GM19043 (cell line): ENCODE data around the gene ZMYM2.

Experiments
- ATAC-seq: cut with Tn5 transposase; IDR thresholded peaks from one replicate; pipeline ENCODE4 v1.9.1; 2021; ENCODE audit warnings: low read depth; ENCODE audit not compliant: unreplicated experiment

The ZMYM2 gene

DNA sequence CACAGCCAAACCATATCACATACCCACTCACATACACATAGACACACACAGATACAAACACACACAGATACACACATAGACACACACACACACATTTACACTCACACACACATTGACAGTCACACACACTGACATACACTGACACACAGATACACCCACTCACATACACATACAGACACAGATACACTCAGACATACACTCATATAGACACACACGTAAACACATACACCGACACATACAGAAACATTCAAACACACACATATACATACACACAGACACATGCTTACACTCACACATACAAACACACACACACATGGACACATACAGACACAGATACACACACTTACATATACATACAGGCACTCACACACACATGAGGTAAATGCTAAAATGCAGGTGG, 172.1 kb downstream of the ZMYM2 start:
- ATAC-seq: no peak

DNA sequence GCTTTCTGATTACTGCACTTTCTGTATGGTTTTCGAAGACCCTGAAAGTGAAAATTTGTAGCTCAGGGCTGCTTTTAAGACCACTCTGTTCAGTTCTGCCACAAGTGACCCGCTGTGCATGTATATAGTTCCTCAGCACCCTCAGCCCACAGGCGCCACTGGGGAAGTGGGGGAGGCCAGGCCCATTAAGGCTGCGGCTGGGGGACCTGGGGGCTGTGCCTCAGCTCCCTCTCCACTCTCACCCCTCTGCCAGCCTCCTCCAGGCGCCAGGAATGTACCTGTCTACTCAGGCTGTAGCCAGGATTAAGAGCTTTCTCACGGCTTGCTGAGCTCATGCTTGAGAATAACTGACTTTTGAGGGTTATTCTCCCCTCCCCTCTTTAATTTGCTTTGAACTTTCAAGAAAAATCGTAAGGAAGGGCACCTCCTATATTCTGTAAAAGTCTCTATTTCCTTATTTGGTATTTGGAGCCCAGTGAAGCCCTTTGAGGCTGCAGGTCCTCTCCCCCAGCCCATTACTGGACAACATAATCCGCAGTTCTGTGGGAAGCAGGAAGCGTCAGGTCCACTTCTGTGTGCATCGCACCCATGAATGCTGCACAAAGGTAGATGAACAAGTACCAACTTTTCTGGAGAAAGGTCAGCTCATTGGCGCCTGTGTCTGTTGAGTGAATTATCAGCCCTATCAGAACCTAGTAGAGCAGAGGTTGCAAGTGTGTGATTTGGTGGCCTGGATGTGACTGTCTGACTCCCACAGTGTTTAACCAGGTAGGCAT, 172.7 kb downstream of the ZMYM2 start:
- ATAC-seq: no peak

DNA sequence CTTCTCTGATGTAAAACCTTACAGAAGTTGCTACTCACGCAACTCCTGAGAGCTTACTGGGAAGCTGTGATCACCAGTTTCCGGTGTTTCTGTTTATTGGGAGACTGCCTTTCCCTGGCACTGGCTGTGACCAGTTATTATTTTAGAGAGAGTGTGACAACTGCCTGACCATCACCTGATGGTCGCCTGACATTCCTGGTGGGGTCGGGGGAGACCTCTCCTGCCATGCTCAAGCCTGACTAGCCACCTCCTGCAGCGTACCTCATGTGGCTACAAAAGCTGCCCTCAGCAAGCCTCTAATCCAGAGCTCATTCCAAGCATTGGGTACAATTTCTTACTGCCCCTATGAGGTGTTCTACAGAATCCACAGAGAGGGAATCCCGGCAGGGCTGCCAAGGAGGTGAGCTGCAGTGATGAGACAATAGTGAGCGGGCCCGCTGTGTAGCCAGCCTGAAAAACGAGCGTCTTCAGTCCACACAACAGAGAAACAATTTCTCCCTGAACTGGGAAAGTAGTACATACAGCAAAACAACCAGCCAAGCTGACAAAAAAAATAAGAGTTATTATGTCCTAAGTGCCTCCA, 173.6 kb downstream of the ZMYM2 start:
- ATAC-seq: no peak

DNA sequence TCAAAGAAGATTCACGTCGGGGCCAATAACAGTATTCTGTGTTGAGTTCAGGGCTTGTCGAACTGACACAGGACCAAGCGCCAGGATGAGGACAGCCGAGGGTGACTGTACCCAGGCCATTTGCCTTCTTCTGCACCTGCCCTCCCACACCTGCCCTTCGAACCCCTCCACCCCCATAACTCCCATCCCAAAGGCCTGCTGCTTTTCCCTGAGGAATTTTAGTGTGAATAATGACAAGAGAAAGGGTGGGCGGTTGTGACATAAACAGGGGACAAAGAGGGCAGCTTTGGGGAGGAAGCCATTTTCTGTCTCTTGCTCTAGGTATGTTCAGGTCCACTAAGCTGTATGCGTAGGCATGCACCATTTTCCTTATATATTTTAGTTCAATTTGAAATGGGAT, 176.2 kb downstream of the ZMYM2 start:
- no peak for ATAC-seq

DNA sequence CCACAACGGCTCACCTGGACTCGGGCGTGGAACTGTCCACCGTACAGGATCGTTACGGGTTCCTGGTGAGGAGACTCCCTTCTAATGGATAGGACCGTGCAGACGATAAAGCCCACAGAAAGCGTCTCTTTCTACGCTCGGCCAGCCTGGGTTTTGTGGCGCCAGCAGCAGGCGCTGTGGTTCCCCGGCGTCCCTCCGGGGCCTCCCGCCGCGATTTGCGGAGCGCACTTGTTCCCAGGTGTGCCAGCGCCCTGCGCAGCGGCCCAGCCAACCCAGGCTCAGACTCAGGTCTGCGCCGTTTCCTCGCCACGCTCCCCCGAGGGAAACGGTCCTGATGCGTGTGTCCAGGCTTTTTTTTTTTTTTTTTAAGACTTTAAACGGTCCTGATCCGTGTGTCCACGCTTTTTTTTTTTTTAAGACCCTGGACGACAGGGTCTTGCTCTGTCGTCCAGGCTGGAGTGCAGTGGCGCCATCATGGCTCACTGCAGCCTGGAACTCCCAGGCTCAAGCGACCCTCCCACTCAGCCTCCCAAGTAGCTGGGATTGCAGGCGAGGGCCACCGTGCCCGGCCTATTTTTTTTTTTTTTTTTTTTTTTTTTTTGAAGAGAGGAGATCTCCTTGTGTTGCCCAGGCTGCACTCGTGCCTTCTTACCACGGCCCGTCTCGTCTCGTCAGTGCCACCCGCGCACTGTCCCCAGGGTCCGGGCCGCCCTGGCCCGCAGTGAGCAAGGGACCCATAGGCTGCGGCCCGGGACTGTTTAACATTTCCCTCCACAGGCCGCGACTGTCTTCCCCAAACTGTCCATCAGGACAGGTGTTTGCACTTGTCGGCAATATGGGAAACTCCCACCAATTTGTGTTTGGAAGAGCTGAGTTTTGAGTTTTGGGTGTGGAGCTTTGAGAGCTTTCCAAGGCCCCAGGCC, 178.5 kb downstream of the ZMYM2 start:
- ATAC-seq: no peak

DNA sequence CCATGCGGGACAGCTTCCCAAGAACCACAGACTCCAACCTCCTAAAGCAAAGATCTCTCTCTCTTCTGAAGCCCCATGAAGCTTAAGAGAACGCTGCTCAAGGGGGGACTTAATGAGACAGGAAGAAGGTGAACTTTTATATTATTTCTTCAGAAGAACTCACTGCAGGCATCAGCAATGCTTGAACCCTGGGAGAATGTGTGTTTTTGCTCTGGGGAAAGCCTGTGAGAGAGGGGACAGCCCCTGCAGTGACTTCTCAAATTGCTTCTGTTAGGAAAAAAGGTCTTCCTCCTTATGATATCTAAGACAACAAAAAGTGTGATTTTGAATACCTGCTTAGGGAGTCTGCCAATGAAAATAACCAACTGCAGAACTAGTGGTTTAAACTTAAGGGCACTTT, 179.3 kb downstream of the ZMYM2 start:
- ATAC-seq: no peak

DNA sequence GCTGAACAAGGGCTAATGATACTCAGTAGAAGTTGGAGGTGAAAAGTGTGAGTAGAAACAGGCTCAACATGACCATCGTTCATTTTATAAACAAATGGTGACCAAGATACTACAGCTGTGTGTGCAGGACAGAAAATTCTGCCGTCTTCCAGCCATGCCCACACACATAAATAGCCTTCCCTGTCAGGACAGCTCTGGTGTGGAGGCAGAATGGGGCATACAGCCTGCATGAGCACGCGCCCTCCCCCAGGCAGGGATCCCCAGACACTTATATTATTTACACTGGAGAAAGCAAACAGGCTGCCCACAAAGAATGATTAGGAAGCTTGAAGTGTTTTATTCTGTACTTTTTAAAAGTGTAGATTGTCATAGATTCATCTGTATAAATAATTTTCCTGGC, 182.0 kb downstream of the ZMYM2 start:
- ATAC-seq: no peak
